Measurements from ENCODE around the gene EPX.

The EPX gene

DNA sequence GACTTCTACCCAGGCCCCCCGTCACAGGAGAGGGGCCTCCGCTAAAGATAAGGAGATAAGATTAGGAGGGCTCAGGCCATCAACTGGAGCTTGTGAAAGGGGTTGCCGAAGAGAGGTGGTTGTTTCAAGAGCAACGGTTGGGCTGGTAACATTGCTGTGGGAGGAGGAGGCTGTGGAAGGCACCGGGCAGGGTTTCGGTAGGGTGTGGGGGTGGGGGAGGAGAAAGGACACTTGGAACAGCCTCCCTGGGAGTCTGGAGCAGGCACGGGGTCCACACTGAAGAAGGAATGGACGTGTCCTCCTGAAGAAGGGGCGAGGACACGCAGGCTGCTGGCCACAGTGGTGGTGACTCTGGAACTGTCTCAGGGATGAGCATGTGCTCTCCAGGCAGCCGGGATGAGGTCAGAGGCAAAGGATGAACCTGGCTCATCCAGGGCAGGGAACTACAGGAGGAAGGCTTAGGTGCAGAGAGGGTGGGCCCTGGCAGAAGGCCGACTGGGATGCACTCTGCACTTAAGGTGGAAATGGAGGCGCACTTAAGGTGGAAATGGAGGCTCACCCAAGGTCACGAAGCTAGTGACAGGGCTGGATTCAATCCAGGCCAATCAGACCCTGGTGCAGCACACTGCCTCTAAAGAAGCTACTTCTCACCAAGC is 1.2 kb upstream of the EPX start:
- DNase-seq (ENCODE audit: low read depth in 1 of 2, low spot score in 1 of 2), result peak in 1 of 2 experiments; percentile 9
- no peak for TF ChIP-seq JUND (IDR thresholded peaks at IDR 0.05; ENCODE audit: low read depth)
- in situ Hi-C loops (cut with HindIII; ENCODE audit: low pct_unique_long_range_greater_than_20kb, low sequenced_read_pairs), result no loop called here

DNA sequence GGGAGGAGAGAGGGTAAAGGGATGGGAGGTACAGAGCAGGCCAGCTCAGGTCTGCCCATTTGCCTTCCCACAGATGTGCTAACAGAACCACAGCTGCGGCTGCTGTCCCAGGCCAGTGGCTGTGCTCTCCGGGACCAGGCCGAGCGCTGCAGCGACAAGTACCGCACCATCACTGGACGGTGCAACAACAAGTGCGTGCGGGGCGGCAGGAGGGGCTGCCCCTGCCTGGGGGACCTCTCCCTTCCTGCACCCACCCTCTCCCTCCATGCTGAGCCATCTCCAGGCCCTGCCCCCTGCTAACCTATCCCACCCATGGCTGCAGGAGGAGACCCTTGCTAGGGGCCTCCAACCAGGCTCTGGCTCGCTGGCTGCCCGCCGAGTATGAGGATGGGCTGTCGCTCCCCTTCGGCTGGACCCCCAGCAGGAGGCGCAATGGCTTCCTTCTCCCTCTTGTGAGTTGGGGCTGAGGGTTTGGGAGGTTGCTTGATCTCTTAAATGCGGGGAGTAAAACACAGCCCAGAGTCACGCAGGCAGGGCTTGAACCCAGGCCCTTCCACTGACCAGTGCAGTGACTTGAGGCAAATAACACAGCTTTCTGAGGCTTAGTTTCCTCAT is 1.2 kb downstream of the EPX start:
- no peak for DNase-seq (ENCODE audit: low read depth in 1 of 2, low spot score in 1 of 2)
- in situ Hi-C loops (cut with HindIII; ENCODE audit: low pct_unique_long_range_greater_than_20kb, low sequenced_read_pairs), result no loop called here
- no peak for TF ChIP-seq JUND (IDR thresholded peaks at IDR 0.05; ENCODE audit: low read depth)

DNA sequence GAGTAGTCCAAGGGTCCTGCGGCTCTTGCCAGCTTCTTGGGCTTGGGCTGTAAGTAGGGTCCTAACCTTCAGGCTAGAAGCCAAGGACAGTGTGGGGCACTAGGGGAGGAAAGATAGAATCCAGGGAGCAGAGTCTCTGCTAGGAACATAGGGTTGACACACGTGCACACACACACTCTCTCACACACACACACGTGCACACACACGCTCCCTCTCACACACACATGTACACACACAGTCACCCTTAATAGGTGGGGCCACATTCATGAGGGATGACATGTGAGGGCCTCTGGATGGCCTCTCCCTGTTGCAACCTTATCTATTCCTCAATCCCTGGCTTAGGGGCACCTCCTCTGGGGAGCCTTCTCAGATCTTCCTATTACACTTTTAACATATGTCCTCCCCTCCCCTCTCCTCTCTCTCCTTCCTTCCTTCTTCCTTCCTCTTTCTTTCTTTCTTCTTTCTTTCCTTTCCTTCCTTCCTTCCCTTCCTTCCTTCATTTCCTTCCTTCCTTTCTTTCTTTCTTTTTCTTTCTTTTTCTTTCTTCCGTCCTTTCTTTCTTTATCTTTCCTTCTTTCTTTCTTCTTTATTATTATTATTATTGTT is 3.1 kb downstream of the EPX start:
- in situ Hi-C loops (cut with HindIII; ENCODE audit: low pct_unique_long_range_greater_than_20kb, low sequenced_read_pairs), result no loop called here
- DNase-seq (ENCODE audit: low read depth in 1 of 2, low spot score in 1 of 2), result no peak
- no peak for TF ChIP-seq JUND (IDR thresholded peaks at IDR 0.05; ENCODE audit: low read depth)

DNA sequence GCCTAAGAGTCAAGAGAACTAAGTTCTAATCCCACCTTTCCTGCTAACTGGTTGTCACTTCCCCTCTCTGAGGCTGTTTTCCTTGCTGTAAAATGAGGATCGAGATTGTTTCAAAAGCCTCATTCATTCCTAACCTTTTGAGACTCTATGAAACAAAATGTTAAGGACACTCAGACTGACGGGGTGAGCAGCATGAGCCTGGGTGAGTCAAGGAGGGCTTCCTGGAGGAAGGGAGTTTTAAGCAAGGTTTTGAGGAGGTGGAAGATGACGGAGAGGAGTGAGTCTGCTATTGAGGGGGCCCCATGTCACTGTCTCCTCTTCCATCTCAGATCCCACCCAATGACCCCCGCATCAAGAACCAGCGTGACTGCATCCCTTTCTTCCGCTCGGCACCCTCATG is 4.1 kb downstream of the EPX start:
- in situ Hi-C loops (cut with HindIII; ENCODE audit: low pct_unique_long_range_greater_than_20kb, low sequenced_read_pairs), result no loop called here
- DNase-seq (ENCODE audit: low read depth in 1 of 2, low spot score in 1 of 2), result no peak
- TF ChIP-seq JUND (IDR thresholded peaks at IDR 0.05; ENCODE audit: low read depth), result no peak

DNA sequence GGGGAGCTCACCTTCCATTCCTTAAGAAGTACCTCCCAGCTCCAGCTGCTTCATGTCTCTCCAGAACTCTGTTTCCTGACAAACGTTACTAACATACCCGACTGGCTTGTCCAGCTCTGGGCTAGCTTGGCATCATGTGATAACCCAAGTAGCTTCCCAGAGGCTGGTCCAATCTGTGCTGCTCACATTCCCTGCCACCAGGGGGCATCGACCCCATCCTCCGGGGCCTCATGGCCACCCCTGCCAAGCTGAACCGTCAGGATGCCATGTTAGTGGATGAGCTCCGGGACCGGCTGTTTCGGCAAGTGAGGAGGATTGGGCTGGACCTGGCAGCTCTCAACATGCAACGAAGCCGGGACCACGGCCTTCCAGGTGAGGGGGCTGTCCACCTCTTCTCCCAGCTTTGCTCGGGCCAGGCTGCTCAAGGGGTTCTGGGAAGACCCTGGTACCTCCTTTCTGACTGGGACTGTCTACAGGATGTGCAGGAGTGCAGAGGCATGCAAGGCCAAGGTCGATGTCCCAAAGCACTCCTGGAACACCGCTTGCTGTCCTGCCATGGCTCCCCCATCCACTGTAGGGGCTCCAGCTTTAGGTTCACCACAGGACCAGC is 7.6 kb downstream of the EPX start:
- peak in 1 of 2 experiments; percentile 77 for DNase-seq (ENCODE audit: low read depth in 1 of 2, low spot score in 1 of 2)
- TF ChIP-seq JUND (IDR thresholded peaks at IDR 0.05; ENCODE audit: low read depth), result no peak
- in situ Hi-C loops (cut with HindIII; ENCODE audit: low pct_unique_long_range_greater_than_20kb, low sequenced_read_pairs), result no loop called here

DNA sequence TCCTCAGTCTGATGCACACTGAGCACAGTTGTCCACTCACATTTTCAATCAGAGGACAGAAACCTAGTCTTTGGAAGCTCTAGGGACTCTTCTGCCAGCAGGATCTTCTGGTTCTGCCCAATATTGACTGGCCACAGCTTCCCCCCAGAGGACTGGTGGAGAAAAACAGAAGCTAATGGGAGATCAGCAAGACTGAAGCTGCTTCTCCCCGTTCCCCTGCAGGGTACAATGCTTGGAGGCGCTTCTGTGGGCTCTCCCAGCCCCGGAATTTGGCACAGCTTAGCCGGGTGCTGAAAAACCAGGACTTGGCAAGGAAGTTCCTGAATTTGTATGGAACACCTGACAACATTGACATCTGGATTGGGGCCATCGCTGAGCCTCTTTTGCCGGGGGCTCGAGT is 10.3 kb downstream of the EPX start:
- peak in 1 of 2 experiments; percentile 13 for DNase-seq (ENCODE audit: low read depth in 1 of 2, low spot score in 1 of 2)
- in situ Hi-C loops (cut with HindIII; ENCODE audit: low pct_unique_long_range_greater_than_20kb, low sequenced_read_pairs), result no loop called here
- TF ChIP-seq JUND (IDR thresholded peaks at IDR 0.05; ENCODE audit: low read depth), result no peak

DNA sequence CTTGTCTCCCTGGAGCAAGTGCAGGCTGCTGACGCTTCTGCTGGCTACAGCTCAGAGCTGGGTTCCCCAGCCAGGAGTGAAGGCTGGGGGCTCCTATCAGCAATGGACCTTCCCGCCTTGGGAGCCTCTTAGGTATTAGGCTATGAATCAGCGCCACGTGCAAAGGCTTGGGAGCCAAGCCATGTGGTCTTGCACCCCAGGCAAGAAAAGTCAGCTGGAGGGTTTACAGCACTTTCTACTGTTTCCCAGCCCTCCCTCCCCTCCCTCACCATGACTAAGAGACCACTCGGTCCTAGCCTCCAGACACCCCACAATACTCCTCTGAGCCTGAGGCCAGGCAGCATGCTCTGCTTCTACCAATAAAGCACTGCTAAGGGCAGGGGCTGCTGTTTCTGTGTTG is 12.3 kb downstream of the EPX start:
- no peak for TF ChIP-seq JUND (IDR thresholded peaks at IDR 0.05; ENCODE audit: low read depth)
- no peak for DNase-seq (ENCODE audit: low read depth in 1 of 2, low spot score in 1 of 2)
- in situ Hi-C loops (cut with HindIII; ENCODE audit: low pct_unique_long_range_greater_than_20kb, low sequenced_read_pairs), result no loop called here

DNA sequence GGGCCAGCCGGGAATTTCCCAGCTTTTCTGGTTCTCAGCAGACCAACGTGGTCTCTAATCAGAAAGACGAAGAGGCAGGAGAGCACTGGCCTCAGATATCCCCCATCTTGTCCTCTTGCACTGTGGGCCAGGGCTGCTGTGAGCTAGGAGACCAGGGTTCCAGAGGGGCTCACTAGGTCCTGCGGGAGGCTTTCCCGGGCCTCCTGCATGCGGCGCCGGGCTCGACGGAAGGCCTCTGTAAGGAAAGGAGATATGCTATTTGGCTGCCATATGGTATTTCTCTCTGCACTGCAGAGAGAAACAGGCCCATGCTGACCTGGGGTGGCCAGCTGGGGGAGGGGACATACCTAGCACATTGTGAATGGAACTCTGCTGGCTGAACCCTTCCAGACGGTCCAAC is 13.4 kb downstream of the EPX start:
- DNase-seq (ENCODE audit: low read depth in 1 of 2, low spot score in 1 of 2), result no peak
- no peak for TF ChIP-seq JUND (IDR thresholded peaks at IDR 0.05; ENCODE audit: low read depth)
- in situ Hi-C loops (cut with HindIII; ENCODE audit: low pct_unique_long_range_greater_than_20kb, low sequenced_read_pairs), result no loop called here

DNA sequence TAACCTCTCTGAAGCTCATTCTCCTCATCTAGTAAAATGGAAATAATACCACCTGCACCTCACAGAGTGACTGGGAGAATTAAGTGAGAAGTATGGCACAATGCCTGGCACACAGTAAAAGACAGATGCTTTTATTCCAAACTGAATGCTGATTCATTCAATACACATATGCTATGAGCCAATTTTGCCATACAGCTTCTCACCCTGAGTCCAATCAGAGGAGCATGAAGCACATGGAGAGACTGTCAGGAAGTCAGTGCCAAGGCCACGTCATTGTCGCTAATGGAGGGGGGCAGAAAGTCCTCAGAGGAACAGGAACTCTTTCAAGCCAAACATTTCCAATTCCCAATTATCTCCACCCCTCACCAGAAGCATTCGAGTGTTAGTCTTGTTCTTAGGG is 14.9 kb downstream of the EPX start:
- no peak for TF ChIP-seq JUND (IDR thresholded peaks at IDR 0.05; ENCODE audit: low read depth)
- in situ Hi-C loops (cut with HindIII; ENCODE audit: low pct_unique_long_range_greater_than_20kb, low sequenced_read_pairs), result no loop called here
- DNase-seq (ENCODE audit: low read depth in 1 of 2, low spot score in 1 of 2), result no peak

DNA sequence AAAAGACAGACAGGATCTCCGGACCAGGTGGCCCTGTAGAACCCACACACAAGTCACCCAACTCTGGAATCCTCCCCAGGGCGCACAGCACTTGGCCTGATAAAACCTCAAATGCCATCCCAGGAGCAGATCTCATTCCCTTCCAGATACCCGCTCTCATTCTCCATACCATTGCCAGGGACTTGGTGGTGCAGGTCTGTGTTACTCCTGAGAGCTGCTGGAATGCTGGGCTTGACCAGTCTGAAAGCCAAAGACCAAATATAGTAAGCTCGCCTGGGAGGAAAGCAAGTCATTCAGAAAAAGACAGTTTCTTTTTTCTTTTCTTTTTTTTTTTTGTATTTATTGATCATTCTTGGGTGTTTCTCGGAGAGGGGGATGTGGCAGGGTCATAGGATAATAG is 15.8 kb downstream of the EPX start:
- no peak for TF ChIP-seq JUND (IDR thresholded peaks at IDR 0.05; ENCODE audit: low read depth)
- no peak for DNase-seq (ENCODE audit: low read depth in 1 of 2, low spot score in 1 of 2)
- in situ Hi-C loops (cut with HindIII; ENCODE audit: low pct_unique_long_range_greater_than_20kb, low sequenced_read_pairs), result no loop called here

DNA sequence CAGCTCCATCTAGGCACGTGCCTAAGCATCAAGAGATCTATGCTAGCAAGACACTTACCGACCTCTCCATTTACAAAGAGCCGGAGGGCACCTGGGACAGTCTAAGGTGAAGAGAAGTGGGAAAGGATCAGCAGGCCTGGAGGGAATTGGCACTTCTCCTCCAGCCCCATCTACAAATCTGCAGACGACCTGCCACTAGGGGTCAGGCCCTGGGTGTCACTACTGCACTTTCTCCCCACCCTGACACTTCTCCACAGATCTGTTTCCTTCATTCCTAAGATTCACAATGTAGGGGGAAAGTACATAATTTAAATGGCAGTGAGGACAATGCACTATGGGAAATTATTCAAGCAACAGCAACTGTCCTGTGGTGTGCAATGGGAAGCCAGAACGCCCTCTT is 18.4 kb downstream of the EPX start:
- in situ Hi-C loops (cut with HindIII; ENCODE audit: low pct_unique_long_range_greater_than_20kb, low sequenced_read_pairs), result no loop called here
- no peak for TF ChIP-seq JUND (IDR thresholded peaks at IDR 0.05; ENCODE audit: low read depth)

DNA sequence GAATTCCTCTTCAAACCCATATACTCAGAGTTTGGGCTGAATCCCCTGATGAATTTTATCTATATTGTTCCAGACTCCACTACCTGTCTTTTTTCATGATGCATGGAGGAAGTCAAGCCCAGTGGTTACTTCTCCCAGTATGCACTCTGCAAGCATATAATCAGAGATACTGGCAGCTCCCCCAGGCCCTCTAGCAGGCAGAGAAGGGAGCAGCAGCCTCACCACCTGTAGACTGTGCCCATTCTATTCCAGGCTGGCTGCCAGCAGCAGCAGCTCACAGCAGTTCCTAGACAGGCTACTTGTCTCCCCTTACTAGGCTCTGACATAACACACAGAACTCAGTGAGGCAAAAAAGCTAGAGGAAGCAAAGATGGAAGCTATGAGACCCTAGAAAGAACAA is 23.2 kb downstream of the EPX start:
- in situ Hi-C loops (cut with HindIII; ENCODE audit: low pct_unique_long_range_greater_than_20kb, low sequenced_read_pairs), result no loop called here
- no peak for TF ChIP-seq JUND (IDR thresholded peaks at IDR 0.05; ENCODE audit: low read depth)
- DNase-seq (ENCODE audit: low read depth in 1 of 2, low spot score in 1 of 2), result peak in 1 of 2 experiments; percentile 18

More for the DNA sequence above, 18.4 kb downstream of the EPX start:
- no peak for DNase-seq (ENCODE audit: low read depth in 1 of 2, low spot score in 1 of 2)

DNA sequence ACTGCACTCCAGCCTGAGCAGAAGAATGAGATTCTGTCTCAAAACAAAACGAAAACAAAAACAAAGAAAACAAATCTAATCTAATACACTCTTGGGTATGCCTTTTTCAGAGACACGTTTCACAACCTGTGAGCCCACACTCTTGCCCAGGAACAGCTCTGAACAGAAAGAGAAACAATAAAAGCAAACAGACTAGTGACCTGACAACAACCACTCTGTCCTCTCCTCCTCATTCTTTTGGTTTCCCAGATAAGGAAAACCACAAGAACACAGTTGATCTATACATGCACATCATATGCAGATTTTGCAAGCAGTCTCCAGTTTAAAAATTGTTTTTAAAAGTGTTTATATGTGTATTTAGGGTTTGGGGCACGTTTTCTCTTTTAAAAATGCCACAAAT is 25.2 kb downstream of the EPX start:
- in situ Hi-C loops (cut with HindIII; ENCODE audit: low pct_unique_long_range_greater_than_20kb, low sequenced_read_pairs), result no loop called here
- no peak for DNase-seq (ENCODE audit: low read depth in 1 of 2, low spot score in 1 of 2)
- no peak for TF ChIP-seq JUND (IDR thresholded peaks at IDR 0.05; ENCODE audit: low read depth)

Data from T47D (cell line).